Activated naive CD8-positive, alpha-beta T cell (primary cell): ENCODE results near the gene OR2T3.
"Not testable (repeated sequence)": the region's sequence is repeated elsewhere in the genome, so short reads cannot be mapped to it uniquely, and the experiment has no call there.

Source experiments
- H3K27ac Mint-ChIP-seq: one replicate; pipeline ENCODE4 v1.8.0; 2021; ENCODE audit warnings: mixed read lengths
- H3K27me3 Mint-ChIP-seq: one replicate; pipeline ENCODE4 v1.8.0; 2021; ENCODE audit warnings: mixed read lengths
- H3K36me3 Mint-ChIP-seq: one replicate; pipeline ENCODE4 v1.8.0; 2021; ENCODE audit warnings: mixed read lengths
- H3K4me1 Mint-ChIP-seq: one replicate; pipeline ENCODE4 v1.8.0; 2021; ENCODE audit warnings: low read depth, mixed read lengths
- H3K4me3 Mint-ChIP-seq: one replicate; pipeline ENCODE4 v1.8.0; 2021; ENCODE audit warnings: mild to moderate bottlenecking, mixed read lengths
- H3K9me3 Mint-ChIP-seq: one replicate; pipeline ENCODE4 v1.8.0; 2021; ENCODE audit warnings: low read depth, mixed read lengths

Gene OR2T3

GRCh38 chr1:248473051-248473450 is at the start of gene OR2T3:
Gene OR2T3 (plus strand): TSS chr1:248473351. CDS start chr1:248473351, 0 bp downstream.
- H3K27ac Mint-ChIP-seq, H3K4me1 Mint-ChIP-seq, H3K9me3 Mint-ChIP-seq, H3K27me3 Mint-ChIP-seq, H3K4me3 Mint-ChIP-seq: not testable (repeated sequence)
- H3K36me3 Mint-ChIP-seq: peaks cover 12% of the 10 kb centered on the region

GRCh38 chr1:248427526-248428191 is 45.5 kb upstream of the OR2T3 start:
- H3K9me3 Mint-ChIP-seq, H3K4me3 Mint-ChIP-seq, H3K27ac Mint-ChIP-seq, H3K36me3 Mint-ChIP-seq, H3K4me1 Mint-ChIP-seq, H3K27me3 Mint-ChIP-seq: not testable (repeated sequence)

- not testable (repeated sequence) for H3K4me1 Mint-ChIP-seq, H3K9me3 Mint-ChIP-seq, H3K27me3 Mint-ChIP-seq, H3K36me3 Mint-ChIP-seq, H3K4me3 Mint-ChIP-seq, H3K27ac Mint-ChIP-seq
Observed at GRCh38 chr1:248428192-248428533, 45.0 kb upstream of the OR2T3 start.

GRCh38 chr1:248431683-248432082 is 41.5 kb upstream of the OR2T3 start:
- H3K4me1 Mint-ChIP-seq, H3K27ac Mint-ChIP-seq, H3K9me3 Mint-ChIP-seq, H3K36me3 Mint-ChIP-seq, H3K27me3 Mint-ChIP-seq, H3K4me3 Mint-ChIP-seq: not testable (repeated sequence)

GRCh38 chr1:248432201-248432600 is 41.0 kb upstream of the OR2T3 start:
- H3K27me3 Mint-ChIP-seq, H3K27ac Mint-ChIP-seq, H3K4me3 Mint-ChIP-seq, H3K4me1 Mint-ChIP-seq, H3K36me3 Mint-ChIP-seq, H3K9me3 Mint-ChIP-seq: not testable (repeated sequence)

GRCh38 chr1:248433811-248434415 is 39.2 kb upstream of the OR2T3 start:
- H3K27ac Mint-ChIP-seq, H3K9me3 Mint-ChIP-seq, H3K4me1 Mint-ChIP-seq, H3K4me3 Mint-ChIP-seq, H3K27me3 Mint-ChIP-seq, H3K36me3 Mint-ChIP-seq: not testable (repeated sequence)

- not testable (repeated sequence) for H3K36me3 Mint-ChIP-seq, H3K4me3 Mint-ChIP-seq, H3K27me3 Mint-ChIP-seq, H3K4me1 Mint-ChIP-seq, H3K27ac Mint-ChIP-seq, H3K9me3 Mint-ChIP-seq
Observed at GRCh38 chr1:248434913-248435312, 38.2 kb upstream of the OR2T3 start.

- H3K27ac Mint-ChIP-seq, H3K27me3 Mint-ChIP-seq, H3K9me3 Mint-ChIP-seq, H3K4me1 Mint-ChIP-seq, H3K4me3 Mint-ChIP-seq, H3K36me3 Mint-ChIP-seq: not testable (repeated sequence)
Observed at GRCh38 chr1:248436303-248436702, 36.8 kb upstream of the OR2T3 start.

GRCh38 chr1:248438668-248439067 is 34.5 kb upstream of the OR2T3 start:
- H3K4me3 Mint-ChIP-seq, H3K36me3 Mint-ChIP-seq, H3K4me1 Mint-ChIP-seq, H3K9me3 Mint-ChIP-seq, H3K27me3 Mint-ChIP-seq, H3K27ac Mint-ChIP-seq: not testable (repeated sequence)

GRCh38 chr1:248439283-248439682 is 33.9 kb upstream of the OR2T3 start:
- H3K27me3 Mint-ChIP-seq, H3K4me3 Mint-ChIP-seq, H3K9me3 Mint-ChIP-seq, H3K27ac Mint-ChIP-seq, H3K4me1 Mint-ChIP-seq, H3K36me3 Mint-ChIP-seq: not testable (repeated sequence)

GRCh38 chr1:248442500-248443277 is 30.5 kb upstream of the OR2T3 start:
- not testable (repeated sequence) for H3K9me3 Mint-ChIP-seq, H3K27me3 Mint-ChIP-seq, H3K4me1 Mint-ChIP-seq, H3K4me3 Mint-ChIP-seq, H3K27ac Mint-ChIP-seq, H3K36me3 Mint-ChIP-seq

GRCh38 chr1:248444603-248445002 is 28.5 kb upstream of the OR2T3 start:
- H3K9me3 Mint-ChIP-seq, H3K27me3 Mint-ChIP-seq, H3K4me1 Mint-ChIP-seq, H3K36me3 Mint-ChIP-seq, H3K27ac Mint-ChIP-seq, H3K4me3 Mint-ChIP-seq: not testable (repeated sequence)

- H3K27ac Mint-ChIP-seq, H3K4me3 Mint-ChIP-seq, H3K27me3 Mint-ChIP-seq, H3K4me1 Mint-ChIP-seq, H3K9me3 Mint-ChIP-seq, H3K36me3 Mint-ChIP-seq: not testable (repeated sequence)
Observed at GRCh38 chr1:248445399-248445798, 27.8 kb upstream of the OR2T3 start, which contains the start of gene OR2T2. Gene OR2T2 (plus strand): TSS chr1:248445637. CDS start chr1:248452798, 7,161 bp downstream.

- not testable (repeated sequence) for H3K27me3 Mint-ChIP-seq, H3K9me3 Mint-ChIP-seq, H3K4me3 Mint-ChIP-seq, H3K27ac Mint-ChIP-seq, H3K4me1 Mint-ChIP-seq, H3K36me3 Mint-ChIP-seq
Observed at GRCh38 chr1:248448409-248449074, 24.6 kb upstream of the OR2T3 start.

- H3K36me3 Mint-ChIP-seq, H3K27me3 Mint-ChIP-seq, H3K9me3 Mint-ChIP-seq, H3K4me3 Mint-ChIP-seq, H3K4me1 Mint-ChIP-seq, H3K27ac Mint-ChIP-seq: not testable (repeated sequence)
Observed at GRCh38 chr1:248449821-248450465, 23.2 kb upstream of the OR2T3 start.
